RWPE2 (cell line): ENCODE measurements around the gene MSI2.

ENCODE experiments used
- ATAC-seq: fragments of 200-7000 bp; cut with Tn5 transposase; 3 replicates; pipeline ENCODE4 v1.9.1; 2021; ENCODE audit warnings: low read depth
- DNase-seq: peaks from one replicate; pipeline ENCODE4 v3.0.0-alpha.2; 2020; ENCODE audit warnings: low spot score
- H3K27ac ChIP-seq: fragments of 450-650 bp; 2 replicates; pipeline ENCODE4 v1.5.1; 2017; ENCODE audit warnings: mild to moderate bottlenecking; ENCODE audit not compliant: poor library complexity, severe bottlenecking
- H3K27me3 ChIP-seq: fragments of 250-450 bp; sonication (Bioruptor Pico); 2 replicates; pipeline ENCODE4 v1.5.1; 2021; ENCODE audit warnings: mild to moderate bottlenecking, moderate library complexity; ENCODE audit not compliant: insufficient read depth, poor library complexity, severe bottlenecking
- H3K36me3 ChIP-seq: fragments of 250-450 bp; sonication (Bioruptor Pico); 2 replicates; pipeline ENCODE4 v1.5.1; 2020; ENCODE audit warnings: low read depth, mild to moderate bottlenecking, moderate library complexity
- H3K4me1 ChIP-seq: fragments of 250-450 bp; sonication (Bioruptor Pico); 2 replicates; pipeline ENCODE4 v1.5.1; 2021; ENCODE audit warnings: mild to moderate bottlenecking, moderate library complexity; ENCODE audit not compliant: insufficient read depth, poor library complexity, severe bottlenecking
- H3K4me3 ChIP-seq: fragments of 250-450 bp; sonication (Bioruptor Pico); 2 replicates; pipeline ENCODE4 v1.5.1; 2021; ENCODE audit warnings: mild to moderate bottlenecking, moderate library complexity; ENCODE audit not compliant: severe bottlenecking
- H3K9me3 ChIP-seq: fragments of 250-450 bp; sonication (Bioruptor Pico); 2 replicates; pipeline ENCODE4 v1.5.1; 2021; ENCODE audit warnings: mild to moderate bottlenecking, moderate library complexity; ENCODE audit not compliant: severe bottlenecking
- CTCF ChIP-seq: fragments of 450-650 bp; IDR thresholded peaks from one replicate; pipeline ENCODE4 v1.5.1; 2017; ENCODE audit warnings: mild to moderate bottlenecking, moderate library complexity; ENCODE audit not compliant: poor library complexity, severe bottlenecking

The MSI2 gene

GRCh38 chr17:57379237-57379894 lies 123.0 kb downstream of the MSI2 start:
- no peak overlapping the region for H3K27ac ChIP-seq
- H3K36me3 ChIP-seq, result no peaks in the 10 kb centered on the region

GRCh38 chr17:57379895-57380434 lies 123.6 kb downstream of the MSI2 start:
- H3K36me3 ChIP-seq, result no peaks in the 10 kb centered on the region
- no peak overlapping the region for H3K27ac ChIP-seq
- H3K9me3 ChIP-seq, result no peaks in the 10 kb centered on the region
- ATAC-seq (no peak), DNase-seq (no peak)
- H3K27me3 ChIP-seq, result no peaks in the 10 kb centered on the region
- H3K4me1 ChIP-seq, result peaks cover 23% of the 10 kb centered on the region
- H3K4me3 ChIP-seq, result no peak overlapping the region
- no peak for TF ChIP-seq CTCF

More at GRCh38 chr17:57379237-57379894, 123.0 kb downstream of the MSI2 start:
- Histone ChIP-seq H3K9me3 (no peaks in the 10 kb centered on the region), H3K27me3 (no peaks in the 10 kb centered on the region), H3K4me1 (peaks cover 29% of the 10 kb centered on the region), H3K4me3 (no peak overlapping the region)
- DNase-seq (no peak), ATAC-seq (no peak)
- TF ChIP-seq CTCF, result no peak

GRCh38 chr17:57381498-57381897 lies 125.2 kb downstream of the MSI2 start:
- DNase-seq, result no peak
- H3K4me1 ChIP-seq, result peaks cover 7% of the 10 kb centered on the region
- no peak for ATAC-seq

GRCh38 chr17:57384219-57384618 lies 127.9 kb downstream of the MSI2 start:
- Histone ChIP-seq H3K27ac (no peak overlapping the region), H3K4me1 (no peaks in the 10 kb centered on the region), H3K9me3 (no peaks in the 10 kb centered on the region), H3K27me3 (no peaks in the 10 kb centered on the region), H3K4me3 (no peak overlapping the region), H3K36me3 (no peaks in the 10 kb centered on the region)
- DNase-seq (no peak), ATAC-seq (no peak)
- no peak for TF ChIP-seq CTCF

More at GRCh38 chr17:57381498-57381897, 125.2 kb downstream of the MSI2 start:
- H3K27ac ChIP-seq, result no peak overlapping the region
- no peak overlapping the region for H3K4me3 ChIP-seq
- H3K9me3 ChIP-seq, result no peaks in the 10 kb centered on the region
- H3K36me3 ChIP-seq, result no peaks in the 10 kb centered on the region
- TF ChIP-seq CTCF, result no peak
- H3K27me3 ChIP-seq, result no peaks in the 10 kb centered on the region

- H3K4me3 ChIP-seq, result no peak overlapping the region
- no peaks in the 10 kb centered on the region for H3K27me3 ChIP-seq
- ATAC-seq (no peak), DNase-seq (no peak)
- H3K9me3 ChIP-seq, result no peaks in the 10 kb centered on the region
- no peaks in the 10 kb centered on the region for H3K4me1 ChIP-seq
- H3K36me3 ChIP-seq, result no peaks in the 10 kb centered on the region
- H3K27ac ChIP-seq, result no peak overlapping the region
- TF ChIP-seq CTCF, result no peak
Measured at GRCh38 chr17:57385975-57386374, 129.7 kb downstream of the MSI2 start.
